GM23338 (cell line): Measurements from ENCODE around the gene STX7. TPM values are rescaled to one million over a fixed set of nuclear protein-coding genes. Genes with fewer than 3 reads are reported as not detected.

Experiments
- ATAC-seq: fragments of 200-7000 bp; cut with Tn5 transposase; 3 replicates; pipeline ENCODE4 v1.9.1; 2020
- DNase-seq: peaks from one replicate; pipeline ENCODE4 v3.0.0-alpha.2; 2015; ENCODE audit warnings: low spot score
- H2AFZ ChIP-seq: fragments of 200-600 bp; sonication (generic); 2 replicates; pipeline ENCODE4 v1.8.0; 2016; ENCODE audit warnings: antibody characterized with exemption, mild to moderate bottlenecking, moderate library complexity
- H3F3A ChIP-seq: fragments of 200-600 bp; sonication (generic); replicated peaks from 2 replicates; pipeline ENCODE4 v1.8.0; 2017; ENCODE audit warnings: antibody characterized with exemption, mixed run types, low read depth
- H3K27ac ChIP-seq: fragments of 200-600 bp; sonication (generic); 2 replicates; pipeline ENCODE4 v1.6.1; 2016; ENCODE audit warnings: low read depth
- H3K27me3 ChIP-seq: fragments of 200-600 bp; sonication (generic); 2 replicates; pipeline ENCODE4 v1.8.0; 2016; ENCODE audit warnings: mild to moderate bottlenecking, mixed run types, moderate library complexity; ENCODE audit not compliant: insufficient read depth
- H3K36me3 ChIP-seq: fragments of 200-600 bp; sonication (generic); 2 replicates; pipeline ENCODE4 v1.8.0; 2016; ENCODE audit warnings: mild to moderate bottlenecking; ENCODE audit not compliant: insufficient read depth
- H3K4me1 ChIP-seq: fragments of 200-600 bp; sonication (generic); 2 replicates; pipeline ENCODE4 v1.8.0; 2016; ENCODE audit warnings: mild to moderate bottlenecking, moderate library complexity; ENCODE audit not compliant: insufficient read depth
- H3K4me2 ChIP-seq: fragments of 200-600 bp; sonication (generic); 2 replicates; pipeline ENCODE4 v1.7.1; 2017; ENCODE audit warnings: mixed run types
- H3K4me3 ChIP-seq: fragments of 200-600 bp; sonication (generic); 2 replicates; pipeline ENCODE4 v1.6.1; 2016; ENCODE audit warnings: mixed run types
- H3K79me2 ChIP-seq: fragments of 200-600 bp; sonication (generic); replicated peaks from 2 replicates; pipeline ENCODE4 v1.8.0; 2017; ENCODE audit warnings: mild to moderate bottlenecking; ENCODE audit not compliant: insufficient read depth
- H3K9me2 ChIP-seq: fragments of 200-600 bp; sonication (generic); 2 replicates; pipeline ENCODE4 v1.8.0; 2017; ENCODE audit not compliant: insufficient read depth
- H4K20me1 ChIP-seq: fragments of 200-600 bp; sonication (generic); replicated peaks from 2 replicates; pipeline ENCODE4 v1.8.0; 2017; ENCODE audit warnings: mild to moderate bottlenecking; ENCODE audit not compliant: insufficient read depth
- H3K27ac Mint-ChIP-seq: 2 replicates; pipeline ENCODE4 v1.8.0; 2020; ENCODE audit warnings: inconsistent platforms, mild to moderate bottlenecking, moderate library complexity, mixed read lengths
- H3K27me3 Mint-ChIP-seq: 3 replicates; pipeline ENCODE4 v1.8.0; 2022; ENCODE audit warnings: low read depth, mild to moderate bottlenecking, moderate library complexity, mixed read lengths, inconsistent platforms; ENCODE audit not compliant: insufficient read depth, poor library complexity
- H3K36me3 Mint-ChIP-seq: 3 replicates; pipeline ENCODE4 v1.8.0; 2021; ENCODE audit warnings: low read depth, mild to moderate bottlenecking, inconsistent platforms, moderate library complexity, mixed read lengths
- H3K4me1 Mint-ChIP-seq: 3 replicates; pipeline ENCODE4 v1.8.0; 2020; ENCODE audit warnings: mild to moderate bottlenecking, inconsistent platforms, mixed read lengths
- H3K4me3 Mint-ChIP-seq: 3 replicates; pipeline ENCODE4 v1.8.0; 2021; ENCODE audit warnings: moderate library complexity, mild to moderate bottlenecking, inconsistent platforms, mixed read lengths
- H3K9me3 Mint-ChIP-seq: 3 replicates; pipeline ENCODE4 v1.8.0; 2020; ENCODE audit warnings: moderate library complexity, mild to moderate bottlenecking, inconsistent platforms, mixed read lengths
- CREB1 ChIP-seq: fragments of 250-450 bp; sonication (Bioruptor Pico); IDR thresholded peaks from 2 replicates; pipeline ENCODE4 v1.5.0; 2020; ENCODE audit warnings: low read depth, mild to moderate bottlenecking, moderate library complexity
- EZH2 ChIP-seq: fragments of 200-600 bp; sonication (generic); IDR thresholded peaks from one replicate; pipeline ENCODE4 v1.8.0; 2017; ENCODE audit warnings: antibody characterized with exemption, mild to moderate bottlenecking, low read depth; ENCODE audit not compliant: unreplicated experiment
- POLR2AphosphoS5 ChIP-seq: IDR thresholded peaks from 2 replicates; pipeline ENCODE4 v1.6.1; 2016; ENCODE audit warnings: antibody characterized with exemption, low read depth
- ZNF114 ChIP-seq: fragments of 250-450 bp; sonication (Bioruptor Pico); IDR thresholded peaks from 2 replicates; pipeline ENCODE4 v1.5.0; 2020; ENCODE audit warnings: mild to moderate bottlenecking, moderate library complexity
- ZNF331 ChIP-seq: fragments of 250-450 bp; sonication (Bioruptor Pico); IDR thresholded peaks from 2 replicates; pipeline ENCODE4 v1.5.0; 2020; ENCODE audit warnings: low read depth, mild to moderate bottlenecking, moderate library complexity
- polyA plus RNA-seq: library from polyadenylated mRNA; unstranded; fragments of >200 nt; fragmentation: Nextera tagmentation; extraction: Ambion mirVana; gene quantifications from 2 replicates; pipeline ENCODE4 v1.2.1, GENCODE V29; 2016
- total RNA-seq: library from RNA; depleted of rRNA; stranded (reverse); fragments of >200 nt; shearing (Covaris generic); gene quantifications from 2 replicates; pipeline ENCODE4 v1.2.3, GENCODE V29; 2014
- TF ChIP-seq, protein P1 (sequence below), 2 experiments: fragments of 200-600 bp in 1 of 2; sonication (generic) in 1 of 2; conservative IDR thresholded peaks; 2 replicates each; pipeline versions ENCODE4 v1.5.1 to v1.6.1; 2016 to 2017; ENCODE audit warnings: antibody characterized with exemption in 2 of 2, low read depth in 2 of 2, mild to moderate bottlenecking in 2 of 2, moderate library complexity in 1 of 2
- TF ChIP-seq, protein P2 (sequence below): IDR thresholded peaks from one replicate; pipeline ENCODE4 v1.6.1; 2018; ENCODE audit warnings: antibody characterized with exemption; ENCODE audit not compliant: unreplicated experiment
- TF ChIP-seq, protein P3 (sequence below): IDR thresholded peaks from 2 replicates; pipeline ENCODE4 v1.6.1; 2016; ENCODE audit warnings: antibody characterized with exemption

STX7 gene
- total and polyA plus RNA-seq, 2 experiments from 2014 or later = 22.4 to 28.8 TPM

DNA sequence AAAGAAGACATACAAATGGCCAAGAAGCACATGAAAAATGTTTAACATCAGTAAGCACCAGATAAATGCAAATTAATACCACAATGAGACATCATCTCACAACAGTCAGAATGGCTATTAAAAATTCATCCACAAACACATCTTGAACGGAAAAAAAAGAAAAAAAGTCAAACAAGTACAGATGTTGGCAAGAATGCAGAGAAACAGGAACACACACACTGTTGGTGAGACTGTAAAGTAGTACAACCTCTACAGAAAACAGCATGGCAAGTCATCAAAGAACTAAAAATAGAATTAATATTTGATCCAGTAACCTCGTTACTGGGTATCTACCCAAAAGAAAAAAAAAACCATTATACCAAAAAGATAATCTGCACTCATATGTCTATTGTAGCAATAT, 6.5 kb downstream of the STX7 start (continued):
- TF ChIP-seq, protein P1, sequence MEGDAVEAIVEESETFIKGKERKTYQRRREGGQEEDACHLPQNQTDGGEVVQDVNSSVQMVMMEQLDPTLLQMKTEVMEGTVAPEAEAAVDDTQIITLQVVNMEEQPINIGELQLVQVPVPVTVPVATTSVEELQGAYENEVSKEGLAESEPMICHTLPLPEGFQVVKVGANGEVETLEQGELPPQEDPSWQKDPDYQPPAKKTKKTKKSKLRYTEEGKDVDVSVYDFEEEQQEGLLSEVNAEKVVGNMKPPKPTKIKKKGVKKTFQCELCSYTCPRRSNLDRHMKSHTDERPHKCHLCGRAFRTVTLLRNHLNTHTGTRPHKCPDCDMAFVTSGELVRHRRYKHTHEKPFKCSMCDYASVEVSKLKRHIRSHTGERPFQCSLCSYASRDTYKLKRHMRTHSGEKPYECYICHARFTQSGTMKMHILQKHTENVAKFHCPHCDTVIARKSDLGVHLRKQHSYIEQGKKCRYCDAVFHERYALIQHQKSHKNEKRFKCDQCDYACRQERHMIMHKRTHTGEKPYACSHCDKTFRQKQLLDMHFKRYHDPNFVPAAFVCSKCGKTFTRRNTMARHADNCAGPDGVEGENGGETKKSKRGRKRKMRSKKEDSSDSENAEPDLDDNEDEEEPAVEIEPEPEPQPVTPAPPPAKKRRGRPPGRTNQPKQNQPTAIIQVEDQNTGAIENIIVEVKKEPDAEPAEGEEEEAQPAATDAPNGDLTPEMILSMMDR (conservative IDR thresholded peaks at IDR 0.05; ENCODE audit: low read depth in 2 of 2) = no peak
- TF ChIP-seq, protein P2, sequence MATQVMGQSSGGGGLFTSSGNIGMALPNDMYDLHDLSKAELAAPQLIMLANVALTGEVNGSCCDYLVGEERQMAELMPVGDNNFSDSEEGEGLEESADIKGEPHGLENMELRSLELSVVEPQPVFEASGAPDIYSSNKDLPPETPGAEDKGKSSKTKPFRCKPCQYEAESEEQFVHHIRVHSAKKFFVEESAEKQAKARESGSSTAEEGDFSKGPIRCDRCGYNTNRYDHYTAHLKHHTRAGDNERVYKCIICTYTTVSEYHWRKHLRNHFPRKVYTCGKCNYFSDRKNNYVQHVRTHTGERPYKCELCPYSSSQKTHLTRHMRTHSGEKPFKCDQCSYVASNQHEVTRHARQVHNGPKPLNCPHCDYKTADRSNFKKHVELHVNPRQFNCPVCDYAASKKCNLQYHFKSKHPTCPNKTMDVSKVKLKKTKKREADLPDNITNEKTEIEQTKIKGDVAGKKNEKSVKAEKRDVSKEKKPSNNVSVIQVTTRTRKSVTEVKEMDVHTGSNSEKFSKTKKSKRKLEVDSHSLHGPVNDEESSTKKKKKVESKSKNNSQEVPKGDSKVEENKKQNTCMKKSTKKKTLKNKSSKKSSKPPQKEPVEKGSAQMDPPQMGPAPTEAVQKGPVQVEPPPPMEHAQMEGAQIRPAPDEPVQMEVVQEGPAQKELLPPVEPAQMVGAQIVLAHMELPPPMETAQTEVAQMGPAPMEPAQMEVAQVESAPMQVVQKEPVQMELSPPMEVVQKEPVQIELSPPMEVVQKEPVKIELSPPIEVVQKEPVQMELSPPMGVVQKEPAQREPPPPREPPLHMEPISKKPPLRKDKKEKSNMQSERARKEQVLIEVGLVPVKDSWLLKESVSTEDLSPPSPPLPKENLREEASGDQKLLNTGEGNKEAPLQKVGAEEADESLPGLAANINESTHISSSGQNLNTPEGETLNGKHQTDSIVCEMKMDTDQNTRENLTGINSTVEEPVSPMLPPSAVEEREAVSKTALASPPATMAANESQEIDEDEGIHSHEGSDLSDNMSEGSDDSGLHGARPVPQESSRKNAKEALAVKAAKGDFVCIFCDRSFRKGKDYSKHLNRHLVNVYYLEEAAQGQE = no peak
- no peak for TF ChIP-seq ZNF331 (CRISPR knock-in tag)
- no peak for TF ChIP-seq CREB1 (CRISPR knock-in tag)
- TF ChIP-seq EZH2 = no peak
- TF ChIP-seq, protein P3, sequence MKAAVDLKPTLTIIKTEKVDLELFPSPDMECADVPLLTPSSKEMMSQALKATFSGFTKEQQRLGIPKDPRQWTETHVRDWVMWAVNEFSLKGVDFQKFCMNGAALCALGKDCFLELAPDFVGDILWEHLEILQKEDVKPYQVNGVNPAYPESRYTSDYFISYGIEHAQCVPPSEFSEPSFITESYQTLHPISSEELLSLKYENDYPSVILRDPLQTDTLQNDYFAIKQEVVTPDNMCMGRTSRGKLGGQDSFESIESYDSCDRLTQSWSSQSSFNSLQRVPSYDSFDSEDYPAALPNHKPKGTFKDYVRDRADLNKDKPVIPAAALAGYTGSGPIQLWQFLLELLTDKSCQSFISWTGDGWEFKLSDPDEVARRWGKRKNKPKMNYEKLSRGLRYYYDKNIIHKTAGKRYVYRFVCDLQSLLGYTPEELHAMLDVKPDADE = no peak
- no peak for TF ChIP-seq POLR2AphosphoS5
- no peak for TF ChIP-seq ZNF114

DNA sequence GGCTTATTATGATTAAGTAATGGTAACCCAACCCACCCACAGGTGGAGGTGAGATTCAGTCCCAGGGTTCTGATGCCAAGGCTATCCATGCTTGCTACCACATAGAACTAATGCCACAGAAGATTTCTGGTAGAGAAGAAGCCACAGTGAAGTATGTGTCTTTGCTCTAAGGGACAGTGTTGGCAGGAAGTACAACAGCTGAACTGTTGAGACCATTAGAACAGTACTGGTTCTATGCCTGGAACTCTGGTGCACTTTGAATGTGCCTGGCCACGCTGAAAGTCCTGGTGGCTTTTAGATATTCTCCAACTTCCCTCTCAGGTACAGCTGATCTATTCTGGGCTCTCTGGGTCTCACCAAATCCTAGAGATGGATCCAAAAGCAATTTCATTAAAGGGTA, 7.8 kb downstream of the STX7 start:
- no peaks in the 10 kb centered on the region for H3F3A ChIP-seq
- H3K27ac Mint-ChIP-seq = no peak overlapping the region
- H3K9me3 Mint-ChIP-seq = no peaks in the 10 kb centered on the region
- no peak for ATAC-seq
- peaks cover 7% of the 10 kb centered on the region; the same call in 2 of the 3 replicates for H3K36me3 Mint-ChIP-seq
- H3K4me3 ChIP-seq = no peak overlapping the region
- peaks cover 6% of the 10 kb centered on the region; the same call in 1 of the 2 replicates for H3K4me1 ChIP-seq
- H2AFZ ChIP-seq = no peak overlapping the region
- no peak for DNase-seq
- H4K20me1 ChIP-seq = peaks cover 25% of the 10 kb centered on the region
- H3K27ac ChIP-seq = no peak overlapping the region
- peaks cover 76% of the 10 kb centered on the region for H3K79me2 ChIP-seq
- no peak overlapping the region for H3K4me3 Mint-ChIP-seq
- H3K9me2 ChIP-seq = no peaks in the 10 kb centered on the region
- H3K4me1 Mint-ChIP-seq = peaks cover 8% of the 10 kb centered on the region; the same call in 2 of the 3 replicates
- peaks cover 4% of the 10 kb centered on the region for H3K36me3 ChIP-seq
- no peaks in the 10 kb centered on the region for H3K27me3 Mint-ChIP-seq
- TF ChIP-seq ZNF114 = no peak
- no peaks in the 10 kb centered on the region for H3K27me3 ChIP-seq
- H3K4me2 ChIP-seq = no peak overlapping the region
